ENCODE results near the gene PECR.
"Not testable (repeated sequence)": the region's sequence is repeated elsewhere in the genome, so short reads cannot be mapped to it uniquely, and the experiment has no call there.

Gene PECR

DNA sequence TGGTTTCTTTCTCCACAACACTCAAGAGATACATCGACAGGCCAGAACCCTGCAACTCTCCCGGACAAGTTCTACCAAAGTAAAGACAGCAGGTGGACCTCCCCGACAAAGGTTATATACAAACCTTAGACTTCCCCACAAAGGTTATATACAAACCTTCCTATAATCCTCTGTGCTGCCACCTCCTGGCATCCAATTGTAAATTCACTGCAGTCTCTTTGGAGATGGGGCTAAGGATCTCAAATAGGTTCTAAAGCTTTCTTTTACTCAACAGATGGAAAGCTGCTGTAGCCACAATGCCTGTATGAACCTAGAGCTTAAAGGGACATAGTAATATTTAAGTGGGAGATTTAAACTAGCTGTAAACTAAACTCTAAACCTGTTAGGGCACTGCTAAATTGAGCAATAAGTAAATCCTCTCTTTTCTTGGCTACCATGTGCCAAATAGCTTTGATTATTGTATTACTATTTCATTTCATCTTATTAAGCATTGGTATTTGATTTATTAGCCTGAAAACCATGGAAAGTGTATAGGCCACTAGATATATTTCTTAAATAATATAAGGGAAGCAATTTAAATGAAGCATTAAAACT lies 58.5 kb downstream of the PECR start:
- peak; percentile 65 to 78 for ATAC-seq

DNA sequence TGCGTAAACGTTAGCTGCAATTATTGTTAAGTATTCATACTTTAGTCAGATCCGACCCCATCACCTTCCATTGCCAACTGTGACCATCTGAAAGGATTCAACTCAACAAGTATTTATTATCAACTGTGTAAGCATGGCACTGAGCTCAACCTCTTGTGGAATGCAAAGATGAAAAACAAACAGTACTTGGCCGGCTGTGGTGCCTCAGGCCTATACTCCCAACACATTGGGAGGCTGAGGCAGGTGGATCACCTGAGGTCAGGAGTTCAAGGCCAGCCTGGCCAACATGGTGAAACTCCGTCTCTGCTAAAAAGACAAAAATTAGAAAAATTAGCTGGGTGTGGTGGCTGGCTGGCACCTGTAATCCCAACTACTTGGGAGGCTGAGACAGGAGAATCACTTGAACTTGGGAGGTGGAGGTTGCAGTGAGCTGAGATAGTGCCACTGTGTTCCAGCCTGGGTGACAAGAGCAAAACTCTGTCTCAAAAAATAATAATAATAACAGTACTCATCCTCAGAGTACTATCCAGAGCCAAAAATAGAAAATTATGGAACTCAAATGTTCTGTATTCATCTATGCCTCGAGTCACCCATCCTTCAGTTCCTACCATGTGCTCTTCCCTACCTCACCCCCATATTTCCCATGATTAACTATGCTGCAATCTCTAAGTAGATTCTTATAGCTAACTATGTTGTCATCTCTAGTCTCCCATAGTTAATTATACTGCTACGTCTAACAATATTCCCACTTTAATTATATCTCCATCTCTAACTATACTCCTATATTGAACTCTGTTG lies 59.6 kb downstream of the PECR start:
- ATAC-seq: no peak

DNA sequence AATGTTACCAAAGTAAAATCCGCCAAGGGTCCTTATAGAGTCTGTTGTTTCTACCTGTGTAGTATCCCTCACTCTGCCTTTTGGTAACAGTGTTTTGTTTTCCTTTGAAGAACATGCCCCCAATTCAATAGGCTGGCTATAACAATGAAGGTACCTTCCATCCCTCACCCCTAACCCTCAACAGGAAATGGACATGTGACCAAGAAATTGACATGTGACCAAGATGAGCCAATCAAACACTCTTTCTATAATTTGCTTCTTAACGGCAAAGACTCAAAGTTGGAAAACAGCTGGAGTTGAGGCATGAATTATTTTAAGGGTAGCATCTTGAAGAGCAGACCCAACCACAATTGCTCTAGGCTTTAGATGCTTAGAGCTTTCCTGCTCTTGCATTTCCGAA lies 62.9 kb downstream of the PECR start:
- ATAC-seq: no peak

DNA sequence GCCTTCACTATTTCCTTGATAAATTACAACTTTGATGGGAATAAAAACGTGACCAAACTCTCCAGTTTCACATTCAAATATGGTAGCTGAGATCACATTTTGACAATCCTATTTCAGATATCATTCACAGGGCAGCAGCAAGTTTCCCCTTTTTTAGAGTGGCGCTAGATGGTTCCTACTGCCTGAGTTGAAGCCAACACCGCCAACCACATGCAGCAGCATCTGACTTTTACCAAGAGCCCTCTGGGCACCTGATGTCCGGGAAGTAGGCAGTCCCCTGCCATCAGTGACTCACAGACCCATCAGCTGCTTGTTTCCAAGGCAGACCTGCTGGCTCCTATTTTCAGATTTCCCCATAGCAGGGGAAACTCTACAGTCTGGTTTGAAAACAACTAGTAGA lies 64.2 kb downstream of the PECR start:
- peak in 1 of 2 donors; percentile 39 for ATAC-seq

- ATAC-seq: no peak
These were observed 65.0 kb downstream of the PECR start for GRCh38 chr2:216016581-216016980.

DNA sequence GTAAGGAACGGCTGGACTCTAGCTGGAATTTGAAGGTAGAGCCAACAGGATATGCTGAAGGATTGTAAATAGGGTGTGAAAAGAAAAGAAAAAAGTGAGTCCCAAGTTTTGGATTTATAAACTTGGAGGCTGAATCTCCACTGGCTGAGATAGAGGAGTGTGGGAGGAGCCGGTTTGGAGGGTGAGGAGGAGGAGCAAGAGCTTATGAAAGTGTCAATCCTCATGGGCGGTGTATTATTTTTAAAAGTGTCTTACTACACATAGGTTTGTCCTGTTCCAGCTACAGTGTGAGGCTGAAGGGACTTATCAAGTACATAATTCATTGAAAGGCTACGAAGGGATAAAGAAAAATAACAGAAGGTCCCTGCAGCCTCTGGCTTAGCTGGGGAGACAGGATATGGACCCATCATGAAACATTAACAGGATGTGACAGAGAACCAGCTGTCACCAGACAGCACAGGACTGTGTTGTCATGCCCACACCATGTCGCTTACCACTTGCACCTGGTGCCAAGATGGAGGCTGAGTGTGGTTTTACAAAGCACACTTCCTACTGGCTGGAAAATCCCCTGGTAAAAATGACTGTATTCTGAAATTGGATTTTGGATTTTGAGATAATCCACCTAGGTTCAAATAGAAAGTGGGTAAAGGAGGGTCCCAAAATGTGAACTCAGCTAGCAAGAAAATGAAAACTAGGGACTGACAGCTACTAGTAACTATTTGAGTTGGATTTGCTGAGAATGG lies 65.7 kb downstream of the PECR start:
- ATAC-seq: peak; percentile 80 to 83

DNA sequence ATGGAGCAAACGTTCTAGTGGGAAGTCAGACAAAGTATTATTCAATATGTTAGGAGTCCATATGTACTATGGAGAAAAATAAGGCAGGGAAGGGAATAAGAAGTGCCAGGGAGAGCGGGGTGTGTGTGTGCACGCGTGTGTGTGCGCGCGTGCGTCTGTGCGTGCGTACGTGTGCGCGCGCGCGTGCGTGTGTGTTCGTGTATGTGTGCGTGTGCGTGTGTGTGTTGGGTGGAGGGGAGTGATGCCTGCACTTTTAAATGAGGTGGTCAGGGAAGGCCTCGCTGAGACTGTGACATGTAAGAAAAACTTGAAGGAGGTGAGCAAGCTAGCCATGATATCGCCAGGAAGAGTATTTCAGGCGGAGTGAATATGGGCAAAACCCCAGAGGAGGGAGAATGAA lies 66.6 kb downstream of the PECR start:
- no peak for ATAC-seq

DNA sequence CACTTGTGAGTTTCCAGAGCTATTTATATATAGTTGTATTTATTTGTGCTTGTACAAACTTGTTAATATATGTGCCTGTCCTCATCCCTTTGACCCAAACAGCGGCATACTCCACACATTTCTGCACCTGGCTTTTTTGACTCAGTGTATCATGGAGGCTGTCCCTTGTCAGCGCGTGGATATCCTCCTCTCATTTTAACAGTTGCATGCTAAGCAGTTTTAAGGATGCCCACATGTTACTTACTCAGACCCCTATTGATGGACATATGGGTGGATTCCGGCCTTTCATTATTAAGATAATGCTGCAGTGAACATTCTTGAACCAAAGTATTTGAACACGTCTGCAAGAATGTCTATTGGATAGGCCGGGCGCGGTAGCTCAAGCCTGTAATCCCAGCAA lies 67.6 kb downstream of the PECR start:
- no peak for ATAC-seq

DNA sequence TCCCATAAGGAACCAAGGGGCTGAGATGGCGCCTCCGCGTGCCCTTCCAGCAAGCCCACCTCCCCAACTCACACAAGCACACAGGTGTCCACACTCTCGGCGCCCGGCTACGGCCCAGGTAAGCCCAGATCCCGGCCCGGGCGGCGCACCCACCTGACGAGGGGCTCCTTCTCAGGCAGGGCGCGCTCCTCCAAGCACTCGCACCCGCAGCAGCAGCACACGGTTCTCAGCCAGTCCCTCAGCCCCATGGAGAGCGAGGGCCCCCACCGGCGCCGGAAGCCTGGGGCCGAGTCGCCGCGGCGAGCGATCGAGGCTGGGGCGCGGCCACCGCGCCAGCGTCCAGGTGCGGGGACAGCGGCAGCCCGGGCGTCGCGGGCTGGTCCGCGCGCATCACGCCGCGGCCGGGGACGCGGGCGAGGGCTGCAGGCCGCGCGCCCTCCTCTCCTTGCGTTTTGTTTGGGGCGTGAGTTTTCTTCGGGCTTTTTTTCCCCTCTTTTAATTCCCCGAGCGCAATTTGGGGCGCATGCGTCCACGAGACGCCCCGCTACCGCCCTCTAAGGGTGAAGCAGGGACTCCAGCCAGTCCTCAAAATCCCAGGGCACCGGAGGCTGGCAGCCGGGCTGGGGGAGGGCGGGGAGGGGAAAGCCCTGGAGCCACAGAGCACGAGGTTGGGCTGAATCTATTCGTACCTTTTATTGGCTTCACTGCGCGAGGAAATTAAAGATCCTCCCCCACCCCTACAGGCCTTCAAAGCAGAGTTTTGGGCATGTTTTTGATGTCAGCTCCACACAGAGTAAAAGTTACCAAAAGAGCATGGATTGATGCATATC lies 68.3 kb downstream of the PECR start, which contains the start of gene MREG:
MREG (minus strand) TSS at position 472 of the 830 bp plus-strand sequence; CDS start at position 248, 224 bp downstream.
- ATAC-seq: peak; percentile 70 to 75

- no peak for ATAC-seq
These were observed 68.9 kb downstream of the PECR start for GRCh38 chr2:216012830-216013079.

DNA sequence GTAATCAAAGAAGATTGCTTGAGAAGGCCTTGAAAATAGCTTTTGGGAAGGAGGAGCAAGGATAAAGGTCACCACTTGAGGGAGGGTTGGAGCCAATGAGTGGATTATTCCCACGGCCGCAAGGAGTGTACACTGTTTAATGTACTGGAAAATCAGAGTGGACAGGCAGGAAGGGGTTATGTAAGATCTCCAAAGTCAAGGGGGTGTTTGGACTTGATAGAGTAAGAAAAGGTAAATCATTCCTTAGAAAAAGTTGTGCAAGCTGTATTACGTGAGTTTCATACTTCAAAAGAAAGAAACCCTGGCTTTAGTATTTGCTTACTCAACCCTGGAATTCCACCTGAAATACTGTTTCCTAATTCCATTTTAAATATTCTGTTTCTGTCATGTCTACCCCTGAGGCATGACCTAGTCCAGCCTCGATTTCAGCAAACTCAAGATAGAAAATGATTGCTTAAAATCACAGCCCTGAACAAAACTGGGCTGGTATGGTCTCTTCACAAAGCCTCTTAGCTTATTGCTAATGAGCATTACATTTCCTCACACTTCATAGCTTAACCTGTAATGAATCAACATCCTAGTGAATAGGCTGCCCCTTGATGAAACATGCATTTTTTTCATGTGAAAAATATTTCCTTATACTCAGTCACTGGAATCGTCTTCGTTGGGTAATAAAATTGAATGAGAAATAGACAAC lies 69.3 kb downstream of the PECR start:
- no peak for ATAC-seq

GRCh38 chr2:216009215-216009614 lies 72.4 kb downstream of the PECR start:
- ATAC-seq: not testable (repeated sequence)

DNA sequence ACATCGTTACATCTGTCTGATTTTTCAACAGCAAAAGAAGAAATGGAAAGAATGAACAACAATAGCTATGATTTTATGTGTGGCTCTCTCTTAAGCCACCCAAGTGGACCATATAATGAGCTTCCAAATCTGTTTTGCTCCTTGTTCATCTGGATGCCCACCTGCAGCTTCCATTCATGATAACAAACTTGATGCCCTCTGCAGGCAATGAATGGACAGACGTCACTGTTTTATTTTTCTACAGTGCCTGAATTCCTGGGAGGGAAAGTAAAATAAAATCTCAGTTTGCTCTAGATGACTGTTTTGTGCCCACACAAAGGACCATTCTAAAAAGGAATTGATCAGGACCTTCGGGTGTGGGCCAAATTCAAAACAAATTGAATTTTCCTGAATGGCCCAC lies 73.2 kb downstream of the PECR start:
- ATAC-seq: no peak

GRCh38 chr2:216006164-216006663 lies 75.4 kb downstream of the PECR start:
- ATAC-seq: peak; percentile 18 to 51

DNA sequence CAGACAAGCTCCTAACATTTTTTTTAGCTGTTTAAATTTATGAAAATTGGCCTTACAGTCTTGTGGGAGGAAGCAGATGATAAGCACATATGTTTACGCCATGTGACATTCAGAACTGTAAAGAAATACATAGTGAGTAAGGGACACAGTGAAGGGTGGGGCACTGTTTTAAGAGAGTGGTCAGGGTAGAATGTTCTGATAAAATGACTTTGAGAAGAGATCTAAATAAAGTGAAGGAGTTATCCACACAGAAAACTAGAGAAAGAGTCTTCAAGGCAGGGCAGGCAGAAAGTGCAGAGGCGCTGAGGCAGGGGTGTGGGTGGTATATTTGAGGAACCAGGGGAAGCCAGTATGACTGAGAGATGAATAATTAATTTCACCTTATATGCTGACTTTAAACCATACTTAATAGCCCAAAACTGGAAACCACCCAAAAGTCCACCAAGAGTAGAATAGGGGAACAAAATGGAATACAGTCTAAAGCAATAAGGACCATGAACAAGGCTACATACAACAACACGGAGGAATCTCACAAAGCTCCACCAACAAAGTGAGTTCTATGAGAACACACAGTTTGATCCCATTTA lies 76.8 kb downstream of the PECR start:
- peak; percentile 74 to 81 for ATAC-seq

- no peak for ATAC-seq
These were observed 77.5 kb downstream of the PECR start for GRCh38 chr2:216003876-216004696.

DNA sequence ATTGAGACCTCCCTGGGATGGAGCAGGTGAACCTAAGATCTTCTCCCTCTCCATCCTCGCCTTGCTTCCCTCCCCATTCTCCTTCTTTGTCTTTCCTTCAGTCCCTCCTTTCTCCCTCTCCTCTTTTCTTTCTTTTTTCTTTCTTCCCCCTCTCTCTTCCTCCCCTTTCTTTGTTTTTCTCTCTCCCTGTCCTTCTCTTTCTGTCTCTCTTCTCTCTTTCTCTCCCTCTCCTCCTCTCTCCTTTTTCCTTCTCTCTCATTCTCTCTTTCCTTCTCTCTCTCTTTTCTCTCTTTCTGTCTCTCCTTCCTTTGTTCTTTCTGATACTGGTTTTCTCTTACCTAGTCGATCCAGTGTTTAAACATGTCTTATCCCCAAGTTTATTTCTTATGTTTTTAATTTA lies 78.9 kb downstream of the PECR start:
- no peak for ATAC-seq

DNA sequence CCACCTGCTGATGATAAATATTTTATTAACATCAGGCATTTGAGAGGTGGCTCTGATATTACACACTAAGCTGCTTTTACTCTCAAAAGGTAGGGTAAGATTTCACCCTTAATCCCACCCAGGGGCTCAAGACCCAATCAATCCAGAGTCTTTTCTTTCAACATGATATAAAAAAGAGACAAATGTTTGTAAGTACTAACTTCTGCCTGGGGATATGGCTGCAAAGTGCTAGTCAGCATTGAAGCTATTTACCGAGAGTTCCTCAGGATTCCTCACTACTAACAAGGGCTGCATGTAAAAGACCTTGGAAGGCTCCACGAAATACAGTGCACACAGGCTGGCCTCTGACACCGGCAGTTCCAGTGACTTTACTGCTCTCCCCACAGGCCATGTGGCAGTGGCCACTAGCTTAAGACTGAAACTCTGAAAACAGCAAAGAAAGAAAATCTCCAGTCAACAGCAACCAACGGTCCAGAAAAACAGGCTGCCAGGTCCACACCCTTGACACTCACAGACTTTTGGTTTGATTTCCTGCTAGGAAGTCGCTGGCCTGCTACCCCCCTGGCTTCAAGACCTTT lies 79.4 kb downstream of the PECR start:
- no peak for ATAC-seq

- no peak for ATAC-seq
These were observed 80.2 kb downstream of the PECR start for GRCh38 chr2:216001216-216002100.

Measured in activated CD4-positive, CD25-positive, alpha-beta regulatory T cell treated with anti-CD3 and anti-CD28 coated beads, Interleukin-2, amount 50 U/mL, for 24 hours (primary cell).